ENCODE data around the gene MAP3K20. TPM values are rescaled to one million over a fixed set of nuclear protein-coding genes. Genes with fewer than 3 reads are reported as not detected.
"Not testable (repeated sequence)": the region's sequence is repeated elsewhere in the genome, so short reads cannot be mapped to it uniquely, and the experiment has no call there.

MAP3K20 gene
- total RNA-seq, 1 experiment from 2014 or later = 25.2 TPM

DNA sequence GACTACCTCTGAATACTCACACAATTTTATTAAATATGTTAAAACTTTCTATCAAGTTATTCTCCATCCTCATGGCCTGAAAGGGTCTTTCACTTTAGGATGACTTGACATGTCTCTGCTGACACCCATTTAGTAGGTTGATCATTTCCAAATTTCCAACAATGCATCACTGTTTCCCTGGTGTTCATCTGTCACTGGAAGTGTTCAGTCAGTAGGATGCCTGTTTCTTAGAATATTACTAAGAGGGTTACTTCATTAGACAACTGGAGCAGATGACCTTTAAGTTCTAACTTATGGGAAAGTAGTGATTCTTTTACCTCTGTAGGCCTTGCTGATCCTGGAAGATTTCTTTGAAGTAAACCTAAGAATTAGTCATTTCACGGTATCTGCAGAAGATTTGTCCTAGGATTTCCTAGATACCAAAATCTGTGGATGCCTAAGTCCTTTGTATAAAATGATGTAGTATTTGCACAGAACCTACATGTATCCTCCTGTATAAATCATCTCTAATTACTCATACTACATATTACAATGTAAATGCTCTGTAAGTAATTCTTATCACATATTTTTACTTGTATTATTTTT is 77.7 kb downstream of the MAP3K20 start:
- no peak for DNase-seq (ENCODE audit: low read depth)

DNA sequence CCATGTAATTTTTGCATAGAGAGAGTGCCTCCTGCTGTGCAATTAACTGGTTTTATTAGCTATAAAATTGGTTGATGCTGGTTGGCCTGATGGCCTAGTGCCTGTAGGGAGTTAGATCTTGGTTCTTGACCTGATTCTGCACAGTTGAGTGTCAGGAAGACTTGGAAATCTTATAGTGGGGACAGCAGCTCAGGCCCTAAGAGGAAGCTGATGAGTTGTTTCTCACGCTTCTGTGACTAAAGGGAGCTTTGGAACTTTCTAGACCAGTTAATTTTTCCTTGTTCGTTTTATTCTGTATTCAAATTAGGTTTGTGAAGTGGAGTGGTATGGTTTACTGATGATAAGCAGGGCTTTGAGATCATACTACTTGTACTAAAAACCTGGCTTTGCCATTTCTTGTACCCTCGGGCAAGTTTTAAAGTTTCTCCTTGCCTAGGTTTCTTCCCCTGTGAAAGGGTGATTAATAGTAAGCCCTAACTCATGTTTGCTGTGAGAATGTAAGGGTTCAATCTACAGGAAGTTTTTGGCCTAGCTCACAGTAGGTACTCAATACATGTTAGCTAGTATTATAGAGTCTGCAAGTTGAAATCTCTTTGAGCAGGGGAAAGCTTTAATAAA is 82.1 kb downstream of the MAP3K20 start:
- no peak for DNase-seq (ENCODE audit: low read depth)

GRCh38 chr2:173159791-173160463 is 84.3 kb downstream of the MAP3K20 start:
- DNase-seq (ENCODE audit: low read depth) = peak; percentile 93

DNA sequence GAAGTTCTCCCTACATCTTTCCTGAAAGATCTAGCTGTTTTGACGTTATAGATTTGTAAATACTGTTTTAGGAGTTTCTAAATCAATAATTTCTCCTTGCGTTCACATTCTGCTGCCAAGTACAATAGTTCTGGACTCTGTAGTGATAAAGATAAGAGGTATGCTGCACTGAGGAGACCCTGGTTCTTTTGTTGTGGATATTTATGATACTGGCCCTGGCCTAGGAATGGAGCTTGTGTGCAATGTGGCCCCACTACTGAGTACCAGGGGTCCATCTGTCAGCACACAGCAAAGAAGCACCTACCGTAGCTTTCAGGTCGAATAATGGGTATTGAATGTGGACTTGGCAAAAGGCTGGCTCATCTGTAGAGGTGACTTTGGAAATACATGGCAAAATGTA is 85.0 kb downstream of the MAP3K20 start:
- DNase-seq (ENCODE audit: low read depth) = no peak

GRCh38 chr2:173161040-173161439 is 85.4 kb downstream of the MAP3K20 start:
- DNase-seq (ENCODE audit: low read depth) = no peak

GRCh38 chr2:173161507-173161906 is 85.9 kb downstream of the MAP3K20 start:
- no peak for DNase-seq (ENCODE audit: low read depth)

DNA sequence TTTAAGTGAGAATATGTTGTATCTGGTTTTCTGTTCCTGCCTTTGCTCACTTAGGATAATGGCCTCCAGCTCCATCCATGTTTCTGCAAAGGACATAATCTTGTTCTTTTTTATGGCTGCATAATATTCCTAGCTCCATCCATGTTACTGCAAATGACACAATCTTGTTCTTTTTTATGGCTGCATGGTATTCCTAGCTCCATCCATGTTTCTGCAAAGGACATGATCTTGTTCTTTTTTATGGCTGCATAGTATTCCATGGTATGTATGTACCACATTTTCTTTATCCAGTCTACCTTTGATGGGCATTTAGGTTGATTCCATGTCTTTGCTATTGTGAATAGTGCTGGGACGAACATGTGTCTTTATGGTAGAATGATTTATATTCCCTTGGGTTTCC is 87.7 kb downstream of the MAP3K20 start:
- not testable (repeated sequence) for DNase-seq (ENCODE audit: low read depth)

DNA sequence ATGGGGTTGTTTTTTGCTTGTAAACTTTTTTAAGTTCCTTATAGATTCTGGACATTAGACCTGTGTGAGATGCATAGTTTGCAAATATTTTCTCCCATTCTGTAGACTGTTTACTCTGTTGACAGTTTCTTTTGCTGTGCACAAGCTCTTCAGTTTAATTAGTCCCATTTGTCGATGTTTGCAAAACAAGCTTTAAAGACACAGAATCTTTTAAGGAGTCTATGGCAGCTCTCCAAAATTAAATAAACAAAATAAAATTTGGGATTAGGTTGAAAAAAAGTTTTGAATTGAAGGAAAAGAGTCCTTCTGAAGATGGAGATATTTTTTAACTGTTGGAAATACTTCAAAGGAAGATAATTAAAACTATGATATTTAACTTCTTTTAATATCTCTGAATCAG is 88.8 kb downstream of the MAP3K20 start:
- DNase-seq (ENCODE audit: low read depth) = no peak

- DNase-seq (ENCODE audit: low read depth) = no peak
Observed at GRCh38 chr2:173165443-173166238, 90.0 kb downstream of the MAP3K20 start.

GRCh38 chr2:173171321-173171720 is 95.7 kb downstream of the MAP3K20 start:
- DNase-seq (ENCODE audit: low read depth) = no peak

- no peak for DNase-seq (ENCODE audit: low read depth)
Observed at GRCh38 chr2:173171924-173172643, 96.4 kb downstream of the MAP3K20 start.

- not testable (repeated sequence) for DNase-seq (ENCODE audit: low read depth)
Observed at GRCh38 chr2:173174339-173174738, 98.7 kb downstream of the MAP3K20 start.

GRCh38 chr2:173175222-173175621 is 99.6 kb downstream of the MAP3K20 start:
- DNase-seq (ENCODE audit: low read depth) = no peak

DNA sequence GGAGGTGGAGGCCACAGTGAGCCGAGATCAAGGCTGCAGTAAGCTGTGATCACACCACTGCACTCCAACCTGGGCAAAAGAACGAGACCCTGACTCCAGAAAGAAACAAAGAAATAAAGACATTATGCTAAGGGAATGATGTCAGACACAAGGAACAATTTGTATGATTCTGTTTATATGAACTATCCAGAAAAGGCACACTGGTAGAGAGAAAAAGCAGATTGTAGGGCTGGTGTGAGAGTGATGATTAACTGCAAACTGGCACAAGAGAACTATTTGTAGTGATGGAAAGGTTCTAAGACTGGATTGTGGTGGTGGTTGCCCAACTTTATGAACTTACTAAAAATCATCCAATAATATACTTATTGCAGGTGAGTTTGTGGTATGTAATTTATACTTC is 106.3 kb downstream of the MAP3K20 start:
- no peak for DNase-seq (ENCODE audit: low read depth)

DNA sequence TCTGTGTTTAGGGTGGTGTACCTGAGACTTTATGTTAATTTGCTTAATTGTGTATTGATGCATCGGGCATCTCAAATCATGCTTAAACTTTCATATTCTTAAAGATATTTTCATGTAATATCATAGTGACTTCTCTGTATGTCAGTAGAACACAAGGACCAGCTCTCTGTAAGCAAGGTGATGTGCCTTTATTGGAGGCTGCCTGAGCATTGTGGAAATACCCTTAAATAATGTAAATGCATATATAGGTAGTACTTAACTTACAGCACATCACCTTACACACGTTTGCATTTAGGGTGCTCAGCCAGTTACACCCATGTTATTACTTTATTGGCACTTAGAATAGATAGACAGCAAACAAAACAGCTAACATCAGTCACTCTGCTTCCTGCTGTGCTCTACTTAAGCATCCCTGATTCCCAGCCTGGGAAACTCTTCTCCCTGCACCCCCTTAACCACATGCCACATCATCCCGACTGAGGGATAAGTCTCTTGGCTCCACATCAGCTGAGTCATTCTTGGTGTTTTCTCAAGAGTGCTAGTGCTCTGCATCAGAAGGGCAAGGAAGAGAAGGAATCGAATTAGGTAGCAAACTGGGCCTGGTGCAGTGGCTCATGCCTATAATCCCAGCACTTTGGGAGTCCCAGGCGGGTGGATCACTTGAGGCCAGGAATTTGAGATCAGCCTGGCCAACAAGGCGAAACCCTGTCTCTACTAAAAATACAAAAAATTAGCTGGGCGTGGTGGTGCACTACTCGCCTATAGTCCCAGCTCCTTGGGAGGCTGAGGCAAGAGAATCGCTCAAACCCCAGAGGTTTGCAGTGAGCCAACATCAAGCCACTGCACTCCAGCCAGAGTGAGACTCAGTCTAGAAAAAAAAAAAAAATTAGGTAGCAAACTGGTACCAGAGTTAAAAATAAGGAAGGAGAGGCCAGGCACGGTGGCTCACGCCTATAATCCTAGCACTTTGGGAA is 108.7 kb downstream of the MAP3K20 start:
- DNase-seq (ENCODE audit: low read depth) = peak; percentile 99

- no peak for DNase-seq (ENCODE audit: low read depth)
Observed at GRCh38 chr2:173185437-173185836, 109.8 kb downstream of the MAP3K20 start.

- DNase-seq (ENCODE audit: low read depth) = peak; percentile 9
Observed at GRCh38 chr2:173187941-173188788, 112.5 kb downstream of the MAP3K20 start.

DNA sequence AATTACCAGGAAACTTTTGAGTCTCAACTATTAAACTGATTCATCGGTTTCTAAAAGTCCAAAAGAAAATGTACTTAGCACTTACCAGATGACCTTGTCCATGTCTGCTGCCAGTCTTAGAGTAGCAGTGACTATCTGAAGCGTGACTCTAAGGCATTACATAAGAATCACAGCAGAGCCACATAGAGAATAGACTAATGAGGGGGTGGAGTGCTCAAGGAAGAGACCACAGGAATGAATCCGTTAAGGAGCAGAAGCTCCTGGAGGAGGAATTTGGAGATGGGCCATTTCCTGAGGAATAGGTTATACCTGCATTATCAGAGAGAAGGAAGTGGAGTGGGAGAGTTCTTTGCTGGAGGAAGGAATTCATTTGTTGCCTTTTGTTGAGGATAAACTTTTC is 116.0 kb downstream of the MAP3K20 start:
- peak; percentile 44 for DNase-seq (ENCODE audit: low read depth)

DNA sequence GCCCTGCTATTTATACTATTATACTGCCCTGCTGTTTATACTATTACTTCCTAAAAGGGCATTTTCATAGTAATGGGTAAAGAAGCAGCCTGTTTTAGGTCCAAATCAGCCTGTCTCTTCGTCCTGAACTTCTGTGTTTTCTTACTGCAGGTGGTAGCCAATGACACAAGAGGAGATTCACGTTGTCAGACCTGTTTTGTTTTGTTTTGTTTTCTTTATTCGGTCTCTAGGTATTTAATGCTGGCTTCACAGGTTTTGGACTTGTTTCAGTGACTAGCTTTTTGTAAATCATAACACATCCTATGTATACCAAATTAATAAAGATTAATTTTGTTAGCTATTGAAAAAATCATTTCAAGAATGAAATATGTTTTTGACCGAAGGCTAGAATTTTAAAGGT is 116.4 kb downstream of the MAP3K20 start:
- DNase-seq (ENCODE audit: low read depth) = no peak

Data from HT1080 (cell line).